ENCODE data around the gene SLC23A3. TPM values are rescaled to one million over a fixed set of nuclear protein-coding genes. Genes with fewer than 3 reads are reported as not detected.

SLC23A3 gene
- total RNA-seq, 2 experiments from 2014 or later = 4.4 to 4.7 TPM

GRCh38 chr2:219198974-219199373, 29.1 kb upstream of the SLC23A3 start:
- peak overlapping the region; percentile 71 for H3K27ac Mint-ChIP-seq
- peaks cover 8% of the 10 kb centered on the region for H3K9me3 Mint-ChIP-seq
- DNase-seq (no peak), ATAC-seq (ENCODE audit: low read depth) (no peak)
- peaks cover 18% of the 10 kb centered on the region for H3K4me1 Mint-ChIP-seq
- POLR2A ChIA-PET = interaction anchor here (2.3 to 3.0 kb wide), 3 partner anchors 16 to 80 kb away, joined by 5 to 63 read pairs (median 42); partner anchors contain the start of genes CNPPD1, DNAJB2 and RETREG2
- H3K27me3 Mint-ChIP-seq = no peaks in the 10 kb centered on the region
- peak overlapping the region; percentile 55 for H3K4me3 Mint-ChIP-seq
- peaks cover 4% of the 10 kb centered on the region for H3K36me3 Mint-ChIP-seq

- Mint-ChIP-seq H3K9me3 (peaks cover 3% of the 10 kb centered on the region), H3K36me3 (peaks cover 3% of the 10 kb centered on the region), H3K4me1 (peaks cover 18% of the 10 kb centered on the region), H3K27me3 (no peaks in the 10 kb centered on the region), H3K4me3 (no peak overlapping the region), H3K27ac (no peak overlapping the region)
- ATAC-seq (ENCODE audit: low read depth) (no peak), DNase-seq (no peak)
- POLR2A ChIA-PET = interaction anchor here (2.5 kb wide), 1 partner anchor 9 kb away, joined by 9 read pairs; the partner anchor contains the start of gene ZFAND2B
Measured at GRCh38 chr2:219197388-219197787, 27.6 kb upstream of the SLC23A3 start.

GRCh38 chr2:219186754-219187456, 17.1 kb upstream of the SLC23A3 start:
- no peak for DNase-seq
- Mint-ChIP-seq H3K27ac (peak overlapping the region; percentile 34), H3K9me3 (no peaks in the 10 kb centered on the region), H3K27me3 (no peaks in the 10 kb centered on the region), H3K4me3 (no peak overlapping the region), H3K36me3 (peaks cover 33% of the 10 kb centered on the region), H3K4me1 (peaks cover 18% of the 10 kb centered on the region)
- ATAC-seq (ENCODE audit: low read depth) = no peak
- POLR2A ChIA-PET = interaction anchor here (0.6 to 8.0 kb wide), 2 partner anchors 13 to 132 kb away, joined by 4 to 63 read pairs; no protein-coding TSS in a partner anchor

GRCh38 chr2:219184121-219184520, 14.3 kb upstream of the SLC23A3 start:
- no peak overlapping the region for H3K4me3 Mint-ChIP-seq
- no peaks in the 10 kb centered on the region for H3K27me3 Mint-ChIP-seq
- peaks cover 51% of the 10 kb centered on the region for H3K36me3 Mint-ChIP-seq
- POLR2A ChIA-PET = interaction anchor here (0.7 to 8.0 kb wide), 4 partner anchors 16 to 69 kb away, joined by 4 to 73 read pairs (median 37); partner anchors contain the start of genes TUBA4A, TUBA4B and ZFAND2B
- peaks cover 42% of the 10 kb centered on the region for H3K4me1 Mint-ChIP-seq
- ATAC-seq (ENCODE audit: low read depth) (no peak), DNase-seq (no peak)
- H3K27ac Mint-ChIP-seq = no peak overlapping the region
- no peaks in the 10 kb centered on the region for H3K9me3 Mint-ChIP-seq

- POLR2A ChIA-PET = interaction anchor here (1.6 to 8.0 kb wide), 5 partner anchors 12 to 70 kb away, joined by 6 to 73 read pairs (median 19); partner anchors contain the start of genes TUBA4A, TUBA4B and ZFAND2B
- ATAC-seq (ENCODE audit: low read depth) (no peak), DNase-seq (no peak)
- peak overlapping the region; percentile 73 for H3K4me3 Mint-ChIP-seq
- H3K9me3 Mint-ChIP-seq = no peaks in the 10 kb centered on the region
- H3K27me3 Mint-ChIP-seq = no peaks in the 10 kb centered on the region
- H3K27ac Mint-ChIP-seq = peak overlapping the region; percentile 87
- peaks cover 46% of the 10 kb centered on the region for H3K4me1 Mint-ChIP-seq
- peaks cover 52% of the 10 kb centered on the region for H3K36me3 Mint-ChIP-seq
Measured at GRCh38 chr2:219183151-219183772, 13.4 kb upstream of the SLC23A3 start.

GRCh38 chr2:219182331-219183150, 12.7 kb upstream of the SLC23A3 start:
- POLR2A ChIA-PET = interaction anchor here (0.7 to 8.0 kb wide), 9 partner anchors 10 to 71 kb away, joined by 3 to 73 read pairs (median 6); partner anchors contain the start of genes GLB1L, STK16, TUBA4A and TUBA4B
- peak; percentile 44 for DNase-seq
- ATAC-seq (ENCODE audit: low read depth) = peak; percentile 24
- peaks cover 52% of the 10 kb centered on the region for H3K36me3 Mint-ChIP-seq
- H3K27ac Mint-ChIP-seq = peak overlapping the region; percentile 87
- no peaks in the 10 kb centered on the region for H3K9me3 Mint-ChIP-seq
- peak overlapping the region; percentile 73 for H3K4me3 Mint-ChIP-seq
- peaks cover 48% of the 10 kb centered on the region for H3K4me1 Mint-ChIP-seq
- H3K27me3 Mint-ChIP-seq = no peaks in the 10 kb centered on the region

- Mint-ChIP-seq H3K4me3 (peak overlapping the region; percentile 73), H3K36me3 (peaks cover 46% of the 10 kb centered on the region), H3K4me1 (peaks cover 50% of the 10 kb centered on the region), H3K27ac (peak overlapping the region; percentile 87), H3K9me3 (no peaks in the 10 kb centered on the region), H3K27me3 (no peaks in the 10 kb centered on the region)
- POLR2A ChIA-PET = interaction anchor here (0.7 to 8.0 kb wide), 9 partner anchors 11 to 71 kb away, joined by 3 to 73 read pairs (median 5); partner anchors contain the start of genes ANKZF1, ATG9A, GLB1L and STK16
- ATAC-seq (ENCODE audit: low read depth) (no peak), DNase-seq (no peak)
Measured at GRCh38 chr2:219181531-219181930, 11.7 kb upstream of the SLC23A3 start.

- POLR2A ChIA-PET = interaction anchor here (0.7 to 8.0 kb wide), 9 partner anchors 12 to 72 kb away, joined by 3 to 73 read pairs (median 5); partner anchors contain the start of genes ANKZF1, ATG9A, GLB1L and STK16
- no peak for DNase-seq
- Mint-ChIP-seq H3K4me3 (peak overlapping the region; percentile 73), H3K4me1 (peaks cover 51% of the 10 kb centered on the region), H3K36me3 (peaks cover 43% of the 10 kb centered on the region), H3K27ac (peak overlapping the region; percentile 87), H3K27me3 (no peaks in the 10 kb centered on the region), H3K9me3 (no peaks in the 10 kb centered on the region)
- no peak for ATAC-seq (ENCODE audit: low read depth)
Measured at GRCh38 chr2:219180961-219181360, 11.1 kb upstream of the SLC23A3 start.

- H3K4me1 Mint-ChIP-seq = peaks cover 62% of the 10 kb centered on the region
- peaks cover 36% of the 10 kb centered on the region for H3K36me3 Mint-ChIP-seq
- no peaks in the 10 kb centered on the region for H3K9me3 Mint-ChIP-seq
- peak overlapping the region; percentile 93 for H3K27ac Mint-ChIP-seq
- ATAC-seq (ENCODE audit: low read depth) (no peak), DNase-seq (no peak)
- H3K4me3 Mint-ChIP-seq = peak overlapping the region; percentile 97
- H3K27me3 Mint-ChIP-seq = no peaks in the 10 kb centered on the region
- POLR2A ChIA-PET = interaction anchor here (0.8 to 8.0 kb wide), 6 partner anchors 12 to 65 kb away, joined by 3 to 73 read pairs (median 6); partner anchors contain the start of genes GLB1L, STK16 and ZFAND2B
Measured at GRCh38 chr2:219179601-219180465, 10.0 kb upstream of the SLC23A3 start.

- DNase-seq (no peak), ATAC-seq (ENCODE audit: low read depth) (peak; percentile 2)
- POLR2A ChIA-PET = interaction anchor here (0.7 to 8.0 kb wide), 5 partner anchors 21 to 75 kb away, joined by 4 to 73 read pairs (median 42); partner anchors contain the start of genes GLB1L, STK16, TUBA4A and ZFAND2B
- Mint-ChIP-seq H3K27me3 (no peaks in the 10 kb centered on the region), H3K4me1 (peaks cover 67% of the 10 kb centered on the region), H3K36me3 (peaks cover 38% of the 10 kb centered on the region), H3K4me3 (peak overlapping the region; percentile 97), H3K9me3 (no peaks in the 10 kb centered on the region), H3K27ac (peak overlapping the region; percentile 93)
Measured at GRCh38 chr2:219178377-219179175, 8.7 kb upstream of the SLC23A3 start.

Measured in activated naive CD8-positive, alpha-beta T cell treated with anti-CD3 and anti-CD28 coated beads, Interleukin-2, amount 10 ng/mL, durations not matched to agents 7 days and 5 days (primary cell).